Kidney (tissue), 14 donors: ENCODE results near the gene CALN1. TPM values are rescaled to one million over a fixed set of nuclear protein-coding genes. Genes with fewer than 3 reads are reported as not detected.

ENCODE experiments used
- DNase-seq, 5 donors: peaks; one replicate each; pipeline ENCODE4 v3.0.0-alpha.2; 2013 to 2020
- FAIRE-seq: peaks from 2 replicates; lab custom pipeline; 2012; peaks lifted over from hg19 to GRCh38; lab: Jason Lieb, UNC
- H3K27ac ChIP-seq, 2 donors: one replicate each; pipeline ENCODE4 v1.7.0; 2013; ENCODE audit warnings: low read depth in 2 of 2, low read length in 2 of 2, inconsistent platforms in 1 of 2
- H3K27me3 ChIP-seq: one replicate; pipeline ENCODE4 v1.7.1; 2013; ENCODE audit warnings: low read length, inconsistent platforms; ENCODE audit not compliant: control insufficient read depth, insufficient read depth
- H3K36me3 ChIP-seq, 3 donors: one replicate each; pipeline versions ENCODE4 v1.7.0 to v1.7.1; 2013; ENCODE audit warnings: low read length in 3 of 3, control low read depth in 1 of 3, inconsistent platforms in 1 of 3; ENCODE audit not compliant: insufficient read depth in 3 of 3, control insufficient read depth in 2 of 3
- H3K4me1 ChIP-seq, 3 donors: one replicate each; pipeline versions ENCODE4 v1.7.0 to v1.7.1; 2013; ENCODE audit warnings: low read length in 3 of 3, inconsistent platforms in 1 of 3, low read depth in 1 of 3; ENCODE audit not compliant: control insufficient read depth in 2 of 3, insufficient read depth in 2 of 3
- H3K4me3 ChIP-seq, 3 donors: one replicate each; pipeline versions ENCODE4 v1.7.0 to v1.8.1; 2013; ENCODE audit warnings: low read length in 3 of 3, control low read depth in 1 of 3, inconsistent platforms in 1 of 3
- H3K9ac ChIP-seq, 3 donors: one replicate each; pipeline versions ENCODE4 v1.7.0 to v1.7.1; 2013; ENCODE audit warnings: low read length in 3 of 3, control low read depth in 1 of 3, inconsistent platforms in 1 of 3
- H3K9me3 ChIP-seq, 3 donors: one replicate each; pipeline versions ENCODE4 v1.7.0 to v1.7.1; 2013; ENCODE audit warnings: low read length in 3 of 3, control low read depth in 1 of 3, inconsistent platforms in 1 of 3; ENCODE audit not compliant: control insufficient read depth in 2 of 3, insufficient read depth in 1 of 3
- intact Hi-C: fragments of 100-400 bp; cut with DNase I; formaldehyde crosslinking; loops from one replicate; pipeline ENCODE4 v1.11.1; 2022
- polyA plus RNA-seq: library from polyadenylated mRNA; stranded (reverse); fragments of 350-450 nt; fragmentation: Illumina TruSeq; extraction: RNeasy Lipid Tissue Mini Kit (QIAGEN cat#74804); gene quantifications from one replicate; pipeline ENCODE4 v1.2.3, GENCODE V29; 2014; ENCODE audit warnings: low read depth, low replicate concordance; ENCODE audit not compliant: insufficient read depth
- total RNA-seq: library from RNA; stranded (reverse); fragmentation: NEBNext Ultra II Directional; extraction: Animal tissue kit (Norgen Biotek cat#: 25700); gene quantifications from one replicate; pipeline ENCODE4 v1.2.1, GENCODE V29; 2021
- TF ChIP-seq, protein P1 (sequence below): IDR thresholded peaks from 3 replicates; pipeline ENCODE4 v1.5.1; 2012; ENCODE audit warnings: mild to moderate bottlenecking, moderate library complexity, borderline replicate concordance; ENCODE audit not compliant: insufficient read depth; ENCODE audit errors: extremely low read depth
- donor health status: control.
- donor health status: control.
- donor health status: control.
- donor health status: control.
- donor health status: control.
- donor health status: DM: yes; HTN: yes; CAD: no.
- donor health status: Normal renal cell carcinoma (clear cell type).

The CALN1 gene
- total and polyA plus RNA-seq, 2 donors from 2014 or later = not detected

DNA sequence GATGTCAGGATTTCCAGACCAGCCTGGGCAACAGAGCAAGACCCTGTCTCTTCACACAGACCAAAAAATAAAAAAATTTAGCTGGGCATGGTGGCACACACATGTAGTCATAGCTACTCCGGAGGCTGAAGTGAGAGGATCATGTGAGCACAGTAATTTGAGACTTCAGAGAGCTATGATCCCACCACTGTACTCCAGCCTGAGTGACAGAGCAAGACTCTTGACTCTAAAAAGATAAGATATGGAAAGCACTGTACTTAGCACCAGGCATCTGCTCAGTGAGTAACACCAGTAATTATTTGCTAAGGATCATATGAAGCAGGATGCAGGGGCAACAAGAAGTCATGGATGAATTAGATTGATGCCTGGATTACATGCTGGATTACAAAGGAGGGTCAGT is 128.8 kb downstream of the CALN1 start:
- Histone ChIP-seq H3K27me3 (no peaks in the 10 kb centered on the region), H3K9ac (no peak overlapping the region), H3K4me3 (no peak overlapping the region), H3K9me3 (no peaks in the 10 kb centered on the region), H3K27ac (no peak overlapping the region), H3K36me3 (no peaks in the 10 kb centered on the region), H3K4me1 (no peaks in the 10 kb centered on the region)
- TF ChIP-seq, protein P1, sequence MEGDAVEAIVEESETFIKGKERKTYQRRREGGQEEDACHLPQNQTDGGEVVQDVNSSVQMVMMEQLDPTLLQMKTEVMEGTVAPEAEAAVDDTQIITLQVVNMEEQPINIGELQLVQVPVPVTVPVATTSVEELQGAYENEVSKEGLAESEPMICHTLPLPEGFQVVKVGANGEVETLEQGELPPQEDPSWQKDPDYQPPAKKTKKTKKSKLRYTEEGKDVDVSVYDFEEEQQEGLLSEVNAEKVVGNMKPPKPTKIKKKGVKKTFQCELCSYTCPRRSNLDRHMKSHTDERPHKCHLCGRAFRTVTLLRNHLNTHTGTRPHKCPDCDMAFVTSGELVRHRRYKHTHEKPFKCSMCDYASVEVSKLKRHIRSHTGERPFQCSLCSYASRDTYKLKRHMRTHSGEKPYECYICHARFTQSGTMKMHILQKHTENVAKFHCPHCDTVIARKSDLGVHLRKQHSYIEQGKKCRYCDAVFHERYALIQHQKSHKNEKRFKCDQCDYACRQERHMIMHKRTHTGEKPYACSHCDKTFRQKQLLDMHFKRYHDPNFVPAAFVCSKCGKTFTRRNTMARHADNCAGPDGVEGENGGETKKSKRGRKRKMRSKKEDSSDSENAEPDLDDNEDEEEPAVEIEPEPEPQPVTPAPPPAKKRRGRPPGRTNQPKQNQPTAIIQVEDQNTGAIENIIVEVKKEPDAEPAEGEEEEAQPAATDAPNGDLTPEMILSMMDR = no peak
- intact Hi-C loops = no loop called here
- FAIRE-seq (no peak), DNase-seq (no peak)

DNA sequence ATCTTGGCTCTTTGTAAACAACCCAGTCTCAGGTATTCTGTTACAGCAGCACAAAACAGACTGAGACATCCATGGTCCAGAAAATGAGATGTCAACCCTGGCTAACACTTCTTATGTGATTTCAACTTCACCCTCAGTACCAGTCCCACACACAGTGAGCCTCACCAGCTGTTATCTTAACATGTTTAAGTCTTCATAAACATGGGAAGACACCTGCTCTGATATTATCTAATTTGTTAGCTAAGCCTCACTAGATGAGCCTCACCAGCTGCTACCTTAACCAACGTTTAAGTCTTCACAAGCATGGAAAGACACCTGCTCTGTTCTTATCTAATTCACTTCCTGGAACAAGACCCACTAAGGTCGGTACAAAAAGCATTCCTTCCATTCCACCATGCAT is 130.8 kb downstream of the CALN1 start:
- Histone ChIP-seq H3K9ac (no peak overlapping the region), H3K27ac (no peak overlapping the region), H3K4me3 (no peak overlapping the region), H3K9me3 (peaks cover 0 to 5% (median 4%) of the 10 kb centered on the region in 3 donors), H3K4me1 (no peaks in the 10 kb centered on the region), H3K36me3 (no peaks in the 10 kb centered on the region), H3K27me3 (no peaks in the 10 kb centered on the region)
- TF ChIP-seq, protein P1 = no peak
- intact Hi-C loops = no loop called here
- no peak for FAIRE-seq
- DNase-seq = no peak

DNA sequence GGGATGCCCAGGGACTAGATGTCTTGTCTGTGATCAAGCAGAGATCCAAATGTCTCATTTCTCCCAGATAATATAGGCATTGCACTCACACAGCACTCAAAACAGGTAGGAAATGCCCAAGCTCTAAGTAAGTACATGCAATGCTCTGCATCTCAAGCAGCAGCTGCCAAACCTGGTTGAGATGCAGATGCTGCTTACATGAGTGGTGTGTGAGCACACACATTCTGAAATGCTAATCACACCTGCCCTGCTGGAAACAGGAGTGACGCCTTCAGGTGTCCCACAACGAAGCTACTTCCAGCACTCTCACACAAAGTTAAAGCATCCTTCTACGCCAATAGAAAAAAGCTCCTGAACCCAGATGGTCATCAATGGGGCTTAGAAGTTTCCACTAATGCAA is 132.9 kb downstream of the CALN1 start:
- Histone ChIP-seq H3K4me3 (no peak overlapping the region), H3K9me3 (peaks cover 0 to 8% (median 4%) of the 10 kb centered on the region in 3 donors), H3K27me3 (no peaks in the 10 kb centered on the region), H3K4me1 (no peaks in the 10 kb centered on the region), H3K27ac (no peak overlapping the region), H3K36me3 (no peaks in the 10 kb centered on the region), H3K9ac (no peak overlapping the region)
- FAIRE-seq (no peak), DNase-seq (no peak)
- TF ChIP-seq, protein P1 = no peak
- intact Hi-C loops = no loop called here

DNA sequence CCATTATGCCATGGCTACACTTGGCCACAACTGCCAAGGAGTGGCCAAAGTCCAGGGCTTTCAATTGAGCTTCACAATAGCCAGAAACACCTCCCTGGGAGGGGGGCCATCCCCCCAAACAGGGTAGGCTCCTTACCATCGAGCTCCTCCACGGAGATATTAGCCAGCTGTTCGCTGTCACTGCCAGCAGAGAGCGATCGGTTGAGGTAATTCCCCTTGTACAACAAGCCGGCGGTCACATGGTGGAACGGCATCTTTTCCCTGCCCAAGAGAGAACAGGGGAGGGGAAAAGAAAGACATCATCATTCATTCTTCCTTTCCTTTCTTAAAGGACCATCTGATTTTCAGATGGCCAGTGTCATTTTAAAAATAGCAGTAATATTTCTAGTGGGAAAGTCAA is 133.6 kb downstream of the CALN1 start:
- peaks cover 0 to 8% (median 4%) of the 10 kb centered on the region in 3 donors for H3K9me3 ChIP-seq
- no peaks in the 10 kb centered on the region for H3K4me1 ChIP-seq
- H3K27me3 ChIP-seq = no peaks in the 10 kb centered on the region
- no peaks in the 10 kb centered on the region for H3K36me3 ChIP-seq
- H3K27ac ChIP-seq = no peak overlapping the region
- H3K9ac ChIP-seq = no peak overlapping the region
- TF ChIP-seq, protein P1 = no peak
- no peak overlapping the region for H3K4me3 ChIP-seq
- no peak for FAIRE-seq
- intact Hi-C loops = no loop called here
- peak in 1 of 5 donors; percentile 11 for DNase-seq
